BLaER1 (cell line): ENCODE measurements around the gene COX7C.
"Not testable (repeated sequence)": the region's sequence is repeated elsewhere in the genome, so short reads cannot be mapped to it uniquely, and the experiment has no call there.

Experiments used
- H3K27ac ChIP-seq: shearing (Covaris generic); formaldehyde crosslinking; 2 replicates; pipeline ENCODE4 v1.8.1; 2022
- H3K27me3 ChIP-seq: shearing (Covaris generic); formaldehyde crosslinking; 2 replicates; pipeline ENCODE4 v1.8.1; 2022
- H3K36me3 ChIP-seq: shearing (Covaris generic); formaldehyde crosslinking; 2 replicates; pipeline ENCODE4 v1.8.1; 2022
- H3K4me1 ChIP-seq: shearing (Covaris generic); formaldehyde crosslinking; 2 replicates; pipeline ENCODE4 v1.8.1; 2022
- H3K4me2 ChIP-seq: shearing (Covaris generic); formaldehyde crosslinking; 2 replicates; pipeline ENCODE4 v1.8.1; 2022
- H3K4me3 ChIP-seq: shearing (Covaris generic); formaldehyde crosslinking; 2 replicates; pipeline ENCODE4 v1.8.1; 2022
- H3K9ac ChIP-seq: shearing (Covaris generic); formaldehyde crosslinking; 2 replicates; pipeline ENCODE4 v1.8.1; 2022
- H3K9me3 ChIP-seq: shearing (Covaris generic); formaldehyde crosslinking; 2 replicates; pipeline ENCODE4 v1.8.1; 2022
- H4K20me1 ChIP-seq: shearing (Covaris generic); formaldehyde crosslinking; 2 replicates; pipeline ENCODE4 v1.8.1; 2022
- Cebpa-rat ChIP-seq: shearing (Covaris generic); IDR thresholded peaks from 2 replicates; pipeline ENCODE4 v1.8.1; 2022

COX7C gene

DNA sequence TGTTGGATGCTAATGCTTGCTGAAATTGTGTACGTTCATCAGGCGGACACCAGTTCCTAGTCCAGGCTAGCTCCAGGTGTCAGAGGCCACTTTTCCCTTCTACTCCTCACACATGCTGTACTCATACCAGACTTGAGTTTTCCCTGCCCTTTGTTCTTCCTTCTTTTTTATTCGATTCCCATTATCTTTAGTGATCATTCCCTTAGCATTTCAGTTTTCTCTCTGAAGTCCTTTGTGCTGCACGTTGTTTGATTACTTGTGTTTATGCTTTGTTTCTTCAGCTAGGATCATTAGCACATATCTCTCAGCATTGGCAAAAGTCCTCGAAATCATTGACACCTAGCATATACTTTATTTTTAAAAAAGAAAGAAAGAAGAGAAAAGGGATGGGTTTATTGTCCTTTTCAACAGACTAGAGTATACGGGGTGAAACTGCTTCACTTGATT is 409 bp upstream of the COX7C start:
- Histone ChIP-seq H3K9ac (no peak overlapping the region), H3K36me3 (peaks cover 32% of the 10 kb centered on the region), H3K4me2 (peak overlapping the region; percentile 24; the same call in 1 of the 2 replicates), H3K4me1 (peaks cover 14% of the 10 kb centered on the region), H3K27ac (peak overlapping the region; percentile 10; the same call in 1 of the 2 replicates), H3K9me3 (no peaks in the 10 kb centered on the region), H4K20me1 (peaks cover 16% of the 10 kb centered on the region; the same call in 1 of the 2 replicates), H3K4me3 (peak overlapping the region; percentile 94), H3K27me3 (no peaks in the 10 kb centered on the region)
- no peak for TF ChIP-seq Cebpa-rat

DNA sequence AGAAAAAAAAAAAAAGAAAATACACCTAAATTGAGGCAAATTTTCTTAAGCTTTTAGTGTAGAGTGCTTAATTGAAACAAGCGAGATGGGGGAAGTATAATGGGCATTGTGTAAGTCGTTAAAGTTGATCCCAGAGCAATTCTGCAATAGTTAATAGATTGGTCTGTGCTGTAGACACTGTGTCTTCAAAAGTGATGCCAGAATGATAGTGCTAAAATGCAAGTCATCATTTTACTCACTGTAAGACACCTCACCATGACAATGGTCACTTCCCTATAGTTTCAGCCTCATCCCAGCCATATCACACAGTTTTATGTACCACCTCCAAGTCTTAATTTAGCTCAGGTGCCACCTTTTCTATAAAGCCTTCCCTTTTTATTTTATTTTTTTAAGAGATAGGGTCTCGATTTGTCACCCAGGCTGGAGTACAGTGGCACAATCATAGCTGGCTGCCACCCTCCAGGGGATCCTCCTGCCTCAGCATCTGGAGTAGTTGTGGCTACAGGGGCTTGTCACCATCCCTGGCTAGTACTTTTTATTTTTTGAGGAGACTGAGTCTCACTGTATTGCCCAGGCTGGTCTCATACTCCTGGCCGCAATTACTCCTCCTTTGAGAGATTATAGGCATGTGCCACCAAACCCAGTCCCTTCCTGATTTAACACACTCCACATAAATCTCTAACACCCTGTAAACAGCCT is 6.2 kb downstream of the COX7C start:
- H3K4me2 ChIP-seq, result no peak overlapping the region
- no peak overlapping the region for H3K4me3 ChIP-seq
- no peak overlapping the region for H3K9ac ChIP-seq
- peaks cover 37% of the 10 kb centered on the region for H3K36me3 ChIP-seq
- H3K27ac ChIP-seq, result no peak overlapping the region
- H3K9me3 ChIP-seq, result no peaks in the 10 kb centered on the region
- no peaks in the 10 kb centered on the region for H3K27me3 ChIP-seq
- peaks cover 11% of the 10 kb centered on the region for H3K4me1 ChIP-seq
- no peak for TF ChIP-seq Cebpa-rat
- H4K20me1 ChIP-seq, result peaks cover 16% of the 10 kb centered on the region; the same call in 1 of the 2 replicates

DNA sequence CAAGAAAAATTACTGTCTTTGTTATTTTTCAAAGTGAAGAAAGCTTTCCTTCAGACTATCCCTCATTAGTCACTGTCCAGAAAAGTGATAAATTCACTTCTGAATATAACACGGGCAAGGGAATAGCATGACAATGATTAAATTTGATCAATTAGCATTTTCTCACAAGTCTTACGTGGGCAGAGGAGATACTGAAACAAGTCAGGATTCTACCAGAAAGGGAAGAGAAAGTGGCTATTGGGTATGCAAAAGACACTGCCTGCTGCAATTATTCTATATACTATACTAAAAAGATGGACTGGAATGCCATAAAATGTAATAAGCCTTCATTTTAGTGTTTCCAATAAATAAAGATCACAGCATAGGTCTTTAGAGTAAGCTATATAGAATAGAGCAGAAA is 7.4 kb downstream of the COX7C start:
- H3K27ac ChIP-seq, result no peak overlapping the region
- TF ChIP-seq Cebpa-rat, result no peak
- peaks cover 26% of the 10 kb centered on the region for H3K36me3 ChIP-seq
- H3K4me2 ChIP-seq, result no peak overlapping the region
- no peak overlapping the region for H3K4me3 ChIP-seq
- H3K27me3 ChIP-seq, result no peaks in the 10 kb centered on the region
- peaks cover 6% of the 10 kb centered on the region; the same call in 1 of the 2 replicates for H4K20me1 ChIP-seq
- no peaks in the 10 kb centered on the region for H3K9me3 ChIP-seq
- H3K9ac ChIP-seq, result no peak overlapping the region
- no peaks in the 10 kb centered on the region for H3K4me1 ChIP-seq

DNA sequence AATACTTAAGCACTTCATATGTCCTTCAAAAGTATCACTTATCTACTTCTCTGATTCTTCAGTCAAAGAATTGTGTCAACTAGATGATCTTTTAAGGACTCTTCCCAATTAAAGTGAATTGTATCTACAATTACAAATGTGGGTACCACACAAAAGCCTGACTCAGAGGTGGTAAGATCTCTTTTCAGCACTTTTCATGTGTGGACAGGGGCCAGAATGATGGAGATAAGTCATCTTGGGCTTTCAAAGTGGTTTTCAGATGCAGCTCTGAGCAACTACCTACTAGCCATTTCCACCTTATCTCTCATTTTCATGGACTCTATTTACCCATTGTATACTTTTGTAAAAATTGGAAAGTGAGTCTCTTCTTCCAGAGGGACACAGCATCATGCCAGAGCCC is 8.4 kb downstream of the COX7C start:
- TF ChIP-seq Cebpa-rat, result no peak
- H3K9ac ChIP-seq, result no peak overlapping the region
- no peak overlapping the region for H3K4me2 ChIP-seq

DNA sequence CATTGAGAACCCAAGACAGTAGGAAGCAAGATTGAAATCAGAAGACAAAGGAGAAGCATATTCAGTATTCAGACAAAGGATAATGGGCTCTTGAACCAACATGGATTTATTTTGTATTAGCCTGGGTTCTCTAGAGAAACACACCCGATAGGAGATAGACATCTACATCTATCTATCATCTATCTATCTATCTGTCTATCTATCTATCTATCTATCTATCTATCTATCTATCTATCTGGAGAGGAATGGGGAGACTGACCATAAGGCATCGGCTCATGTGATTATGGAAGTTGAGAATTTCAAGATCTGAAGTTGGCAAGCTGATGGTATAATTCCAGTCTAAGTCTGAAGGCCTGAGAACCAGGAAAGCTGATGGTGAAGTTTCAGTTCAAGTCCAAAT is 13.4 kb downstream of the COX7C start:
- no peak overlapping the region for H3K9ac ChIP-seq
- no peaks in the 10 kb centered on the region for H3K27me3 ChIP-seq
- no peaks in the 10 kb centered on the region for H3K9me3 ChIP-seq
- no peak for TF ChIP-seq Cebpa-rat
- no peak overlapping the region for H3K27ac ChIP-seq
- H3K36me3 ChIP-seq, result no peaks in the 10 kb centered on the region
- no peaks in the 10 kb centered on the region for H3K4me1 ChIP-seq
- H3K4me3 ChIP-seq, result no peak overlapping the region
- H3K4me2 ChIP-seq, result no peak overlapping the region
- no peaks in the 10 kb centered on the region for H4K20me1 ChIP-seq

More for the DNA sequence above, 8.4 kb downstream of the COX7C start:
- peaks cover 16% of the 10 kb centered on the region for H3K36me3 ChIP-seq
- H4K20me1 ChIP-seq, result no peaks in the 10 kb centered on the region
- no peak overlapping the region for H3K4me3 ChIP-seq
- no peak overlapping the region for H3K27ac ChIP-seq
- no peaks in the 10 kb centered on the region for H3K27me3 ChIP-seq
- H3K9me3 ChIP-seq, result no peaks in the 10 kb centered on the region
- no peaks in the 10 kb centered on the region for H3K4me1 ChIP-seq

DNA sequence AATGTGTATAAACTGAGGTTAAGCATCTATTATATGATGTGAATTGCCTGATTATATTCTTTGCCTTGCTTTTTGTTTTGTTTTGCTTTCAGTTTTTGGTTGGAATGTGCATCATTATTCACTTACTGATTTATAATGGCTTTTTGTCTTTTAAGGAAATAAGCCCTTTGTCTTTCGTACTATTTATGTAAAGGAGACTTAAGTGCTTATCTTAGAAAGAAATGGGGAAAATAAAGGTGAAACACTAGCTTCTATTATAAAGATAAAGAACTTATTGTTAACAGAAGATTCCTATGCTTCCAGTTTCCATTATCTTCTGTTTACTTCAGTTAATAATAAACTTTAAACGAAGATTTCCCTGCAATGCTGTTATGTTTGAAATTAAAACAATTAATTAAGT is 23.3 kb downstream of the COX7C start:
- no peaks in the 10 kb centered on the region for H3K4me1 ChIP-seq
- no peaks in the 10 kb centered on the region for H3K36me3 ChIP-seq
- no peaks in the 10 kb centered on the region for H3K27me3 ChIP-seq
- H3K27ac ChIP-seq, result no peak overlapping the region
- no peaks in the 10 kb centered on the region for H4K20me1 ChIP-seq
- H3K4me3 ChIP-seq, result no peak overlapping the region
- no peak overlapping the region for H3K9ac ChIP-seq
- no peaks in the 10 kb centered on the region for H3K9me3 ChIP-seq
- TF ChIP-seq Cebpa-rat, result no peak
- no peak overlapping the region for H3K4me2 ChIP-seq

DNA sequence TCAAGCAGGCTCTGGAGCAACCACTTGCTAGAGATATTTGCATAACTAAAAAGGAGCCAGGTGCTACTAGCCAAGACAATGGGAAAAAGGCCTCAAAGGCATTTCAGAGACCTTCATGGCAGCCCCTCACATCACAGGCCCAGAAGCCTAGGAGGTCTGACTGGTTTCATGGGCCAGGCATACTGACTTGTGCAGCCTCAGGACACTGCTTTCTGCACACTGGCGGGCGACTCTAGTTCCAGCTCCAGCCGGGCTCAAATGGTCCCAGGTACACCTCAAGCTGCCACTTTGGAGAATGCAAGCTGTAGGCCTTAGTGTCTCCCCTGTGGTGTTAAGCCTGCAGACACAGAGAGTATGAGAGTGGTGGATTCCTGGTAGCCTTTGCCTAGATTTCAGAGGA is 27.1 kb downstream of the COX7C start:
- H4K20me1 ChIP-seq, result no peaks in the 10 kb centered on the region
- no peak overlapping the region for H3K27ac ChIP-seq
- no peak overlapping the region for H3K4me3 ChIP-seq
- no peaks in the 10 kb centered on the region for H3K9me3 ChIP-seq
- H3K9ac ChIP-seq, result no peak overlapping the region
- H3K4me2 ChIP-seq, result no peak overlapping the region
- H3K4me1 ChIP-seq, result no peaks in the 10 kb centered on the region
- no peaks in the 10 kb centered on the region for H3K27me3 ChIP-seq
- TF ChIP-seq Cebpa-rat, result no peak
- no peaks in the 10 kb centered on the region for H3K36me3 ChIP-seq

DNA sequence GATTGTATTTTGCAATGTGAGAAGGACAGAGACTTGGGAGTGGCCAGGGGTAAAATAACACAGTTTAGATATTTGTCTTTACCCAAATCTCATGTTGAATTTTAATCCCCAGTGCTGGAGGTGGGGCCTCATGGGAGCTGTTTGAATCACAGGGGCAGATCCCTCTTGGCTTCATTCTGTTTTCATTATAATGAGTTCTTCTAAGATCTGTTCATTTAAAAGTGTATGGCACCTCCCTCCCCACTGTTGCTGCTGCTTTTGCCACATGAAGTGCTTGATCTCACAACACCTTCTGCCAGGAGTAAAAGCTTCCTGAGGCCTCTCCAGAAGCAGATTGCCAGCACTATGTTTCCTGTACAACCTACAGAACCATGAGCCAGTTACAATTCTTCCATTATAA is 28.1 kb downstream of the COX7C start:
- no peaks in the 10 kb centered on the region for H3K36me3 ChIP-seq
- no peaks in the 10 kb centered on the region for H4K20me1 ChIP-seq
- H3K4me1 ChIP-seq, result no peaks in the 10 kb centered on the region
- no peak overlapping the region for H3K27ac ChIP-seq
- H3K4me2 ChIP-seq, result no peak overlapping the region
- no peak for TF ChIP-seq Cebpa-rat
- H3K4me3 ChIP-seq, result no peak overlapping the region
- no peak overlapping the region for H3K9ac ChIP-seq
- no peaks in the 10 kb centered on the region for H3K27me3 ChIP-seq
- no peaks in the 10 kb centered on the region for H3K9me3 ChIP-seq

DNA sequence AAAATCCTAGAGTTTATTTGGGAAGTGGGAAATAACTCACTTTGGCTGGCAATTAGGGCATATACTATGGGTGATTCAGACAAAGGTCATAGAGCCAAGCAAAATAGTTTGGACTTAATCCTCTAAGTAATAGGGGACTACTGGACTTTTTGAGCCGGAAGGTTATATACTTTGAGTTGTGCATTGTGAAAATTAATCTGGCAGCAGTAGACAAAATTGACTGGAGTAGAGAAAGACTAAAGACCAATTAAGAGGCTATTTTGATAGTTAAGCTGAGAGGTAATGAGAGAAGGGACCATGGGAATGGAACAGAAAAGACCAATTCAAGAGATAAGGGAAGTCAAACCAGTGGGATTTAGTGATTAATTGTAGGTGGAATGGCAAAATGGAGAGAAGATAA is 28.9 kb downstream of the COX7C start:
- Histone ChIP-seq H3K27ac (no peak overlapping the region), H3K4me1 (no peaks in the 10 kb centered on the region)

DNA sequence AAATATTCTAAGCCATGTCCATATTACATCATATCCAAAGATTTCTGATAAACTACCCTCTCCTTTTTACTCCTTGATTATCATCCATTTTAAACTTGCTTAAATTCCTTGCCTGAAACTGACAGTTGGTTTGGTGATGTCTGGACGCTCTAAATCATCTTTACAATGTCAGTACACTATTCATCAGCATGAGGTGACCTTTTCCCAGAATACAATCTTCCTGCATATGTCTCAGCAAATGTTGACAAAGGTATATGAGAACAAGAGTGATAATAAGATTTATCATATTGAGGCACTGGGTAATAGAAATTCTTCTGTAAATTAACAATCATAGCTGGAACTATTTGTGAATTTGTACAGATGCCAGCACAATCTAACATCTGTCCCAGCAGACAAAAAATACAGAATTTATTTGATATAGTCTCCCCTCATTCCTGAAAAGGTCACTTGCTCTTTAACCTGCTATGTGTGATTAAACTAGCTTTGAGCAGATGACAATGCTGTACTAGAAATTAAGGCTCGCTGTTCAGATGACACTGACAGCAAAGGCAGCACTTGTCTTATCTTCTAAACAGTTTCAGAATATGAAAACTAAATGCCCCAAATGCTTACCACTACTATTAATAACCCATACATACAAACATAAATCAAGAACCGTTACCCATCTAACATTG is 32.2 kb downstream of the COX7C start:
- no peaks in the 10 kb centered on the region for H4K20me1 ChIP-seq
- no peak overlapping the region for H3K4me2 ChIP-seq
- H3K9ac ChIP-seq, result no peak overlapping the region
- no peak for TF ChIP-seq Cebpa-rat
- H3K27ac ChIP-seq, result no peak overlapping the region
- H3K36me3 ChIP-seq, result no peaks in the 10 kb centered on the region
- H3K4me3 ChIP-seq, result no peak overlapping the region
- H3K9me3 ChIP-seq, result no peaks in the 10 kb centered on the region
- H3K27me3 ChIP-seq, result no peaks in the 10 kb centered on the region
- peaks cover 17% of the 10 kb centered on the region for H3K4me1 ChIP-seq

More for the DNA sequence above, 28.9 kb downstream of the COX7C start:
- no peak overlapping the region for H3K9ac ChIP-seq
- no peaks in the 10 kb centered on the region for H3K9me3 ChIP-seq
- no peak overlapping the region for H3K4me3 ChIP-seq
- no peak overlapping the region for H3K4me2 ChIP-seq
- no peaks in the 10 kb centered on the region for H3K36me3 ChIP-seq
- no peak for TF ChIP-seq Cebpa-rat
- no peaks in the 10 kb centered on the region for H3K27me3 ChIP-seq
- H4K20me1 ChIP-seq, result no peaks in the 10 kb centered on the region

DNA sequence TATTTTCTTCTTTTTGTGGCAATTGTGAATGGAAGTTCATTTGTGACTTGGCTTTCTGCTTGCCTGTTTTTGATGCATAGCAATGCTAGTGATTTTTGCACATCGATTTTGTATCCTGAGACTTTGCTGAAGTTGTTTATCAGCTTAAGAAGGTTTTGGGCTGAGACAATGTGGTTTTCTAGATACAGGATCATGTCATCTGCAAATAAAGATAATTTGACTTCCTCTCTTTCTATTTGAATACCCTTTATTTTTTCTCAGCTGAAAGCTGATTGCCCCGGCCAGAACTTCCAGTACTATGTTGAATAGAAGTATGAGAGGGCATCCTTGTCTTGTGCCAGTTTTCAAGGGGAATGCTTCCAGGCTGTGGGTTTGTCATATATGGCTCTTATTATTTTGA is 43.0 kb downstream of the COX7C start:
- H3K27ac ChIP-seq, H3K4me2 ChIP-seq, H3K9me3 ChIP-seq, H3K36me3 ChIP-seq, H3K9ac ChIP-seq, H3K4me1 ChIP-seq, H3K4me3 ChIP-seq, H4K20me1 ChIP-seq, H3K27me3 ChIP-seq: not testable (repeated sequence)
